Stimulated activated CD8-positive, alpha-beta memory T cell treated with anti-CD3 and anti-CD28 coated beads, Interleukin-7, amount 100 ng/mL, for 1 hour (primary cell): ENCODE results near the gene ALOX15.
"Not testable (repeated sequence)": the region's sequence is repeated elsewhere in the genome, so short reads cannot be mapped to it uniquely, and the experiment has no call there.

Source experiments
- DNase-seq, 2 donors: peaks; one replicate each; pipeline ENCODE4 v3.0.0-alpha.2; 2020; ENCODE audit warnings: low read depth in 2 of 2

Gene ALOX15

DNA sequence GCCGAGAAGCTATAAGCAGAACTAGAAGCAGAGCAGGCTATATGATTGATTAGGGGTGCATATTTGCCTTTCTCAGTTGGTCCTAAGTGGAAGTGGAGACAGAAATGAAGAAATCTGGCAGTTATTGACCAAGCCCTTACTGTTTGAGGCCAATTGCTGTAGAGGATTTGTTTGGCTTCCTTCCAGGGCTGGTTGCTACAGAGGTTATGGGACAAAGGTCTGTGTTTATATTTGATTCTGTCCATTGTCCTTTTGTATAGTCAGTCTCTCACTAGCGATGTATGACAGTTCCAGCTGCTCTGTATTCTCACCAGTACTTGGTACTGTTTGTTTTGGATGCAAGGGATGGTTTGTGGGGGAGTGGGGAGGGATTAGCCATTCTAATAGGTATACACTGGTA lies 7.3 kb upstream of the ALOX15 start:
- no peak for DNase-seq

DNA sequence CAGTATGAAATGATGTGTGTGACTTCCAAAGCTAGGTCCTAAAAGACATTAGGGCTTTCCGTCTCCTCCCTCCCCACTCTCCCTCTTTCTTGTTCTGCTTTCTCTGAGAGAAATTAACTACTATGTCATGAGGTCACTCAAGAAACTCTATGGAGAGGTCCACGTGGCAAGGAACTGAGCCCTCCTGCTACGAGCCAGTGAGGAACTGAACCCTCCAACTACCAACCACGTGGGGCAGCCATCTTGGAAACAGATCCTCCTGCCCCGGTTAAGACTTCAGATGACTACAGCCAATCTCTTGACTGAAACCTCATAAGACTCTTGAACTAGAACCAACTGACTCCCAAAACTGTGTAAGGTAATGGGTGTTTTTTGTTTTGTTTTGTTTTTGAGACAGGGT lies 4.2 kb upstream of the ALOX15 start:
- no peak for DNase-seq

DNA sequence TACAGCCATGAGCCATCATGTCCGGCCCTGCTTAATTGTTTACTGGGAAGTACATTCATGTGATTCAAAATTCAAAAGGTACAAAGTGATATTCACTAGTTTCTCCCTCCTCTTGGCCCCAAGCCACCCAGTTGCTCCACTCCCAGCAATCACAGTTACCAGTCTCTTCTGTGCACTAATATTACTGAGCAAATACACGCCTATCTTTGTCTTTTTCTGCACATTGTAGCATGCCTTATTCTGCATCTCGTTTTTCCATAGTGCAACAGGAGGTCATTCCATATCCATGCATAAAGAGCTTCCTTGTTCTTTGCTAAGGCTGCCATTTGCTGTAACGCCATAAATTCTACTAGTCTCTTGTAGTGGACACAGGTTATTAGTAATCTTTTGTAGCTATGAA lies 2.2 kb upstream of the ALOX15 start:
- DNase-seq = no peak

DNA sequence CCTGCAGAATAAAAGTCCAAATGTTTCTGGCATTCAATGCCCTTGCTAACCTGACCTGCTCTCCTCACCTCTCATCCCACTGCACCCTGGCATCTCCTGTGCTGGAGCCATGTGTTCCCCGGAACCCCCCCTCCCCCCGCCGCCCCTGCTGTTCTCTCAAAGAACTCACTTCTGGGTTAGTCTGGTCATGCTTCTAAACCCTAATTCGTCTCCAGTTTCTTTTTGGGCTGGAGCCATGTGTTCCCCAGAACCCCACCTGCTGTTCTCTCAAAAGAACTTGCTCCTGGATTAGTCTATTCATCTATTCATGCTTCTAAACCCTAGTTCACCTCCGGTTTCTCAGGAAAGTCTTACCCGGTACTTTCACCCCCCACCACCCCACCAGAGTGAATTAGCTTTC lies 808 bp upstream of the ALOX15 start:
- DNase-seq = no peak

DNA sequence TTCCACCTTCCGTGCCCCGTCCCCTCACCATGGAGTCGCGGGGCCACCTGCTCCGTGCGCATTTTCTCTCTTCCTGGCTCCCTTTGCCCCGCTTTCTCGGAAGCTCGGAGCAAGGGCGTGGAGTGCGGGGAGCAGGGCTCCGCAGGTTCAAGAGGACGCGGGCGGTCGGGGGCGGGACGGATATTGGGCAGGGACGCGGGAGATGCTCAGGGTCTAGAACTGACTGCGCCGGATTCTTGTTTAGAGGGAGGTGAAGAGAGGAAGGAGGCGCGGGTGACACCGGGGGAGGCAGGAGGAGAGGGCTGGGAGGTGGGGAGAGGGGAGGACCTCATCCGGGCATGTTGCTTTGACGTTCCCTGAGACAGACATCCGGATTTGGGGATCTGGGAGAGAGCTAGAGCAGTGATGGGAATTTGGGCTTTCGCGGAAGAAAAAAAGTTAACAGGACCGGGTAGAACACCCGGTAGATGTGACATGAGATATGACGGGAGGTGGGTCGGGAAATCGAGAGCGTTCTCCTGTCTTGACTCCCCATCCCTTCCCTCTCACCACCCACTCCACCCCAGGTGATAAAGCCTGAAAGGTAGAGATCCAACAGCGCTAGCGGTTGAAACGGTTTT lies 799 bp downstream of the ALOX15 start:
- not testable (repeated sequence) for DNase-seq

DNA sequence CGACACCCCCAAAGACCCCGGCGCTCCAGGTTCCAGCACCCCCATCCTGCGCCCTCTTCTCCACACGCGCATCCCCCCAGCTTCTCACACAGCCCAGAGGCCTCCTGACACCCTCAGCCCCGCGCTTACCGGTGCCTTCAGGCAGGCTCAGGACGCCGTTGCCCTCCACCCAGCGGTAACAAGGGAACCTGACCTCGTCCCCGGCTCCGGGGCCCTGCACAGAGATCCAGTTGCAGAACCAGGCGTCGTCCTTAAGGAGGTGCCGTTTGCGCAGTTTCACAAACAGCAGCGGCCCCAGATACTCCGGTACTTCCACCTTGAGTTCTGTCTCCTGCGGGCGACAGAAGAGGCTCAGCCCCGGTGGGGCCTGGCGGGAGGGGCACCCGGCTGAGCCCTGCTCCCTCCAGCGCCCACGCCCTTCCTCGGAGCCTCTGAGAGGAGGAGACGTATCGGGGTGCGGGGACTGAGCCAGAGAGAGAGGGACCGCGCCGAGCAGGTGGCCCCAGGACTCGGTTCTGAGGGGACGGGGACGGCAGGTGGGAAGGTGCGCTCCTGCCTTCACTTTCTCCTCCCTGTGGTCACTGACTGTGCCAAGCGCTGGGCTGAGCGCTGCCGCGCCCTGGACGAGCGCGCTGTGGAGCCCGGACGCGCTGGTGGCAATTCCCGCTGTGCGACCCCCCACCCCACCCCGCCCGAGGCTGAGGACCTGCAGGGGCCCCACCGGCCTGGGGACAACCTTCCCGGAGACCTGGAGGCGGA lies 2.0 kb downstream of the ALOX15 start:
- DNase-seq = not testable (repeated sequence)

DNA sequence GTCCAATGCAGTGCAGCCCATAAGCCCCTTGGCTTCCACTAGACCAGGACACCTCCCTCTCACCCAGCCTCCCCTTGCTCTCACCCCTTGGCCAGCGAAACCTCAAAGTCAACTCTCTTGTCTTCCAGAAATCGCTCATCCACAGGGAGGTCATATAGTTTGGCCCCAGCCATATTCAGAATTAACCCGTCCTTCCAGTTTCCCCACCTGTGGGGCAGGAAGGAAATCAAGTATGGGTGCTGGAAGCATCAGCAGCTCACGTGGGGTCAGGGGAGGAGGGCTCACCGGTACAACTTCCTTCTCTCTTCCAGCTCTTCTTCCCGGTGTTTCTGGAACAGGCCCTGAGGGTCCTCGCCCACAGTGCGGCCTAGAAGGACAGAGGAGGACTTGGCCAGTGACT lies 2.7 kb downstream of the ALOX15 start:
- DNase-seq = not testable (repeated sequence)

DNA sequence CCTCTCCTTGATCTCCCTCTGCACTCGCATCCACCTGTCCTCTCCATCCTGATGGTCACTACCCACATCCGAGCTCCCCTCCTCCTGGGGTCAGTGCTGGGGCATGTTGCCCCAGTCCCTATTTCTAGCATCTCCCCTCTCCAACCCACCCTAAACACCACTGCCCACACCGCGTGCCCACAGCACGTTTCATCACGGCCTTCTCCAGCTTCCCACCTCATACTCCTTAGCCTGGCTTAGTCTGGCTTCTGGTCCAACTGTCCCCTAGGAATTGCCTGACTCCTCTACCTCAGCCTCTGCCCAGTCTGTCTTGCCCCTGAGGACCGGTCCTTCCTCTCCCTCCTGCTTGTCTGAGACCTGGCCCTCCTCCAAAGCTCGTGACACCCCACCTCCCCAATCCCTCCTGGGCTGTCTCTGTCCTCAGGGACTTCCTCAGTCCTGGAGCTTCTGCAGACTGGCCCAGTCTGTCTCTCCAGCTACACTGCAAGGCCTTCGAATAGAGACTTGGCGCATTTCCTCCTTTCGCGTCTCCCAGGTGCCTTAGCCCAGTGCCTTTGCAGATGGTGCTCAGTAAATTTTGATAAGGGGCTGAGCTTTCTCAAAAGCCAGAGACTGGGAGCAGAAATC lies 4.9 kb downstream of the ALOX15 start:
- no peak for DNase-seq

DNA sequence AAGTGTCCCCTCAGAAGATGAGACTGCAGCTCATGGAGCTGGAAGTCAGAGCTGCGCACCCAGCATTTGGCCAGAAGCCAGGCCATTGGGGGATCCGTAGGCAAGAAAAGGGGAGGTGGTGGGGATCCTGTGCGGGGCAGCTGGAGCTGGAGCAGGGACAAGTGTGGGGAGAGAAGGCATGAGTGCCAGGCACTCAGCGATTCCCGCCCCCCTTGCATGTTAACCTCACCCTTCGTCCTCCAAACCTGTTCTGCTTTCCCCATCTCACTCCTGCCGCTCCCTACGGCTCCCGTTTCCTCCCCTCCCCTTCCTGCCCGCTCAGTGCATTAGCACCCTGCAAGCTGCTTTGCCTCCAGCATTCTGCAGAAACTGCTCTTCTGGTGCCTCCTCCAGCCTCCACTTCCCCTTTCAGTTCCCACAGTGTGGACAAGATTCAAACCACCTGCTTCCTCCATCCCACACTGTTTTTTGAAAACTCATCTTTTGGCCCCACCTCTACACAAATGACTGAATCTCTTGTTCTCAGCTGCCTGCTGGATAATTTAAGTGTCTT lies 5.6 kb downstream of the ALOX15 start:
- DNase-seq = no peak

DNA sequence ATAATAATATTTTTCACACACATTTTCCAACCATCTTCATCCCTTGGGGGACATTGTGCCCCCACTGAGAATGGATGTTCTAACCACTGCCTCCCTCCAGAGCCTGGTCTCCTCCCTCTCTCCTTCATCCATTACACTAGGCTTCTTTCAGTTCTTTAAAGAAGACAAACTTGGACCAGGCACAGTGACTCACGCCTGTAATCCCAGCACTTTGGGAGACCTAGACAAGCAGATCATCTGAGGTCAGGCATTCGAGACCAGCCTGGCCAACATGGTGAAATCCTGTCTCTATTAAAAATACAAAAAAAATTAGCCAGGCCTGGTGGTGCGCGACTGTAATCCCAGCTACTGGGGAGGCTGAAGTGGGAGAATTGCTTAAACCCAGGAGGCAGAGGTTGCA lies 6.5 kb downstream of the ALOX15 start:
- no peak for DNase-seq

DNA sequence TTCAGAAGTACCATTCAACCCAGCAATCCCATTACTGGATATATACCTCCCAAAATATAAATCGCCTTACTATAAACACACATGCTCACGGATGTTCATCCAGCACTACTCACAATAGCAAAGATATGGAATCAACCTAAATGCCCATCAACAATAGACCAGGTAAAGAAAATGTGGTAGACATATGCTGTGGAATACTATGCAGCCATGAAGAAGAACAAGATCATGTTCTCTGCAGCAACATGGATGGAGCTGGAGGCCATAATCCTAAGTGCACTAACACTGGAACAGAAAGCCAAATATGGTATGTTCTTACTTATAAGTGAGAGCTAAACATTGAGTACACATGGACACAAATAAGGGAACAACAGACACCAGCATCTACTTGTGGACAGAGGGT lies 7.8 kb downstream of the ALOX15 start:
- DNase-seq = no peak

DNA sequence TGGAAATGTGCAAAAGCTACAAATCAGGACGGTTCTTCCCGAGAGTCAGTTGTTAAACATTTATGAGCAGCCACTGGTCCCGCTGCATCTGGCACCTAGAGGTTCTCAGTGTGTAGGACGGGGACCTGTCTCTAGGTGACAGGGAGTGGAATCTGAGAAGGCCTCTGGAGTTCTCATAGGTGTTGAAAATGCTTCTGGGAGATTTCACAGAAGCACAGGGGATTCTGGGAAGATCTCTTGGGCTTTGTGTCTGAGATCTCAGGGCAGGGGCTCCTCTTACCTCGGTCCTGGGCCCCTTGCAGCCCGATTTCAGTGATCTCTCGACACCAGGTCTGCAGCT lies 8.9 kb downstream of the ALOX15 start:
- DNase-seq = no peak

DNA sequence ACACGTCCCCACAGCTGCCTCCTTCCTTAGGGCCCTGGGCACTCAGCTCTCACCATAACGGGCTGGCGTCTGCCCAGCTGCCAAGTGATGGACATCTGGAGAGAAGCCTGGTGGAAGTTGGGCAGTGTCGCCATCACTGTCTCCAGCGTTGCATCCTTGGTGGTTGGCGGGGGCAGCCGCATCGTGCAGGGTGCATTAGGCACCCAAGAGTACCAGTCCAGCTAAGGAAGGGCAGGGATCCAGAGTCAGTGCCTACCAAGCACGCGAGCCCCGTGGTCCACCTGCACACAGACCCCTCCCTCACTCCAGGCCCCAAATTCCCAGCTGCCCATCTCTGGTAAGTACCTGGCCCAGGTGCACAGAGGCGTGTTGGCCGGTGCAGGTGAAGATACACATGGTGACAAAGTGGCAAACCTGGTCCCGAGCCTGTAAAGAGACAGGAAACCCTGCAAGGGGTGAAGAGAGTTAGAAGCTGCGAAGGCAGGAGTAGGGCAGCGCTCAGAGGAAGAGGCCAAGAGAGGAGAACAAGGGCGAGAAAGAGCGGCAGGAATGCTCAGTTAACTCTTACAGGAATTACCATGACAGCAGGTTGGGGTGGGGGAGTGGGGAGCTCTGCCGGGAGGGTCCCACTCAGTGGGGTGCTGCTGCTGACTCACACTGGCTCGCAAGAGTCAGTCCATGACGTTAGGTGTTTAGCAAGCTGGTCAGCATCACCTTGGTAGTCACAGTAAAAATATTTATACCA lies 9.5 kb downstream of the ALOX15 start:
- DNase-seq = no peak

DNA sequence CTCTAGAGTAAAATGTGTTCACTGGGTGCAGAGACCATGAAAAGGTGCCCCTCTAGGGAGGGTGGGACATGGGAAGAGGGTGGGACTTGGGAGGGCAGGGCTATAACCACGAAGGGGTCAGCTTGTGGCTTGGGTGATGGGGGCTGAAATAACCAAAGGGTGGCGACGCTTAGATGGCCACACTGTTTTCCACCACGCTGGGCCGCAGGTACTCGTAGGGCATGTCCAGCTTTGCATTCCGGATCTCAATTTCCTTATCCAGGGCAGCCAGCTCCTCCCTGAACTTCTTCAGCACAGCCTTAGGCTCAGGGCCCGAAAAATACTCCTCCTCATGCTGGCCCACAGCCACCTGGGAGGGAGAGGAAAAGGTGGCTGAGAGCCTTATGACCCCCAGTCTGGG lies 10.0 kb downstream of the ALOX15 start:
- no peak for DNase-seq

DNA sequence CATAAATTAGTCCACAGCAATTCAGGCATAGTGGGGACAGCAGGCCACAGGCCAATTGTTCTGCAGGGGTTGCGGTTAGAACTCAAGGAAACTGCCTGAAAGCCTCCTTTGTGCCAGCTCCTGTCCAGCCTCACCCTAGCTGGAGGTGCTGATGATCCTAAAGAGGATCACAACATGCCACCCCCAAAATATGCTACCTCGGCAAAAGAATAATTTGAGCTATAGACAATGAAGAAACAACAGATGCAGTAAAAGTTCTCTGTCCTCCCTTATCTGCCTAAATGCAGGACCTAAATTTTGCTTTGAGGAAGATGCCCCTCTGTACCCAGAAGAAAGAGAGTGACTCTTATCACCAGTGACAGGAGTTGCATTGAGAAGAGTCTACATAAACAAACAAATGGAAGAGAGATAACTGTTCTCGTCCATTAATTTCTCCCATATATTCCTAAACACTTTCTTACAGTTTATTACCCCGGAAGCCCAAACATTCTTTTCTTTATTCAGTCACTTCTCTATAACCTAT lies 14.7 kb downstream of the ALOX15 start:
- no peak for DNase-seq

DNA sequence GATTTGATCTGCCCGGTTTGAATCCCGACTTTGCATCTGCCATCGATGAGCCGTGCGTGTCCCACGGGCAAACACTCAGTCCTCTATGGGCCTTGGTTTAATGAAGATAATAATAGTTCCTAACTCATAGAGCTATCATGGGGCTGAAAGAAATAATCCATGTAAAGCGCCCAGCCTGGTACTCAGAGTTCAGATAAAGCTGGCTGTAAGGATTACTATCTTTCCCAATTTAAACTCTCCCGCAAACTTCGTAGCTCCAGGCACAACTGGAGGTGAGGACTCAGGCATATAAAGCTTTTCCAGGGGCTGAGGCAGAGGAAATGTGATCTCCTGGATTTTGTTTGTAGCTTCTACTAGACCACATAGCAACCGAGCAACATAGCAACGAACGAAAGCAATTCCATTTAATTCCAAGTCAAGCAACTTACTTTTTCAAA lies 16.3 kb downstream of the ALOX15 start:
- DNase-seq = no peak

DNA sequence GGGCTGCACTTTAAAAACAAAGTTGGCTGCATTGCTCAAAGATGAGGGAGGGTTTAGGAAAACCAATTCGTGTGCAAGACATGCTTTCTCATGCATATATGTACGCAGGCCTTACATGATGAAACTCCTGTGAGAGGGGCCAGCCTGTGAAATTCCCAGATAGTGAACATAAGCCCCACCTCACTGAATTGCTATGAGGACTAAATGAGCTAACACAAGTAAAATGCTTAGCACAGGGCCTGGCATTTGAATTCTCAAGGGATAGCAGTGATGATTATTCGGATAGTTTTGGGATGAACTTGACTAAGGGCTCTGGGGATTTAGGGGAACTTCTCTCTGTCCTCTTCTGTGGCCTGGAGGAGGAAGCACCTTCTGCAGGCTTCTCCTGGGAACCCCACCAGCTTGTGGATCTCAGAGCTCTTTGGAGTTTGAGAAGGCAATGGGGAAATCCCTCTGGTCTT lies 17.0 kb downstream of the ALOX15 start:
- DNase-seq = not testable (repeated sequence)

DNA sequence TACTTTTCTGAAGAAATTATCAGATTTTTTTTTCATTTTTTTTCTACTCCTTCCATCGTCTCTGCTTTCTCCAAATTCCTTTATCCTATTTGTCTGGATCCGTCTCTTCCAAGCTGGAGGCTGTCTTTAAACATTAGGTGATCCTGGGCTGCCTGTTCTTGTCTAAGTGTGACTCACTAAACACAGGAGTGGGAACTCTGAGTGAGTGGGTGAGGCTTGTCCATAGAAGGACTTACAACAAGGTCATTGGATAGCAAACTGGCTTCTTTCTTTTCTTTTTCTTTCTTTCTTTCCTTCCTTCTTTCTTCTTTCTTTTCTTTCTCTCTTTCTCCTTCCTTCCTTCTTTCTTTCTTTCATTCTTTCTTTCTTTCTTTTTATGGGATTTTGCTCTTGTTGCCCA lies 18.2 kb downstream of the ALOX15 start:
- DNase-seq = no peak

DNA sequence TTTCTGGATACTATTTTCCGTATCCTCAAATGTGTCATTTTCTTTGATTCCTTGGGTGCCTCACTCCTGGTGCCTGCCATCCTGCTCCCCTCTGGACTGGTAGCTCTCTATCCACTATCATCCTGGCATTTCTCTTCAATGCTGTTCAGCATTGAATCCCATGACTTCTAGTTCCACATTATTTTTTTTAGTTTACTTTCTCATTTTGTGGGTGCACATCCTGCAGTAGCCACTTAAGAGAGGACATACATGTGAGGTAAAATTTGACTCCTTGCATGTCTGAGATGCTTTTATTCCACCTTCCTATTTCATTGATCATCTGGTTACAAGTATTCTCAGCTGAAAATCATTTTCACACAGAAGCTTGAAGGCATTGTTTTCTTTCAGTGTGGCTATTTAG lies 19.1 kb downstream of the ALOX15 start:
- no peak for DNase-seq

DNA sequence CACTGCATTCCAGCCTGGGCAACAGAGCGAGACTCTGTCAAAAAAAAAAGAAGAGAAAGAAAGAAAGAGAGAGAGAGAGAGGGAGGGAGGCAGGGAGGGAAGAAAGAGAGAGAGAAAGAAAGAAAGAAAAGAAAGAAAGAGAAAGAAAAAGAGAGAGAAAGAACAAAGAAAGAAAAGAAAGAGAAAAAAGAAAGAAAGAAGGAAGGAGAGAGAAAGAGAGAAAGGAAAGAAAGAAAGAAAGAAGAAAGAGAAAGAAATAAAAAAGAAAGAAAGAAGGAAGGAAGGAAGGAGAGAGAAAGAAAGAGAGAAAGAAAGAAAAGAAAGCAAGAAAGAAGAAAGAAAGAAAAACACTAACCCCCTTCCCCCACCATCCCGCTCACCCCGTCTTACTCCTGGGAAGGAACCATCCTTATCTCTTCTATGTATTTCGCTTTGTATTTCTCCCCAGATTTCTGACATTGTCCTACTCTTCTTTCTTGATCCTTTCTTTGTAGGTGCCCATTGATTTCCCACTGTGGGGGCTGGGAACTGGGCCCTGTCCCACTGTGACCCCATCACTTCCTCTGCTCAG lies 20.9 kb downstream of the ALOX15 start:
- no peak for DNase-seq

DNA sequence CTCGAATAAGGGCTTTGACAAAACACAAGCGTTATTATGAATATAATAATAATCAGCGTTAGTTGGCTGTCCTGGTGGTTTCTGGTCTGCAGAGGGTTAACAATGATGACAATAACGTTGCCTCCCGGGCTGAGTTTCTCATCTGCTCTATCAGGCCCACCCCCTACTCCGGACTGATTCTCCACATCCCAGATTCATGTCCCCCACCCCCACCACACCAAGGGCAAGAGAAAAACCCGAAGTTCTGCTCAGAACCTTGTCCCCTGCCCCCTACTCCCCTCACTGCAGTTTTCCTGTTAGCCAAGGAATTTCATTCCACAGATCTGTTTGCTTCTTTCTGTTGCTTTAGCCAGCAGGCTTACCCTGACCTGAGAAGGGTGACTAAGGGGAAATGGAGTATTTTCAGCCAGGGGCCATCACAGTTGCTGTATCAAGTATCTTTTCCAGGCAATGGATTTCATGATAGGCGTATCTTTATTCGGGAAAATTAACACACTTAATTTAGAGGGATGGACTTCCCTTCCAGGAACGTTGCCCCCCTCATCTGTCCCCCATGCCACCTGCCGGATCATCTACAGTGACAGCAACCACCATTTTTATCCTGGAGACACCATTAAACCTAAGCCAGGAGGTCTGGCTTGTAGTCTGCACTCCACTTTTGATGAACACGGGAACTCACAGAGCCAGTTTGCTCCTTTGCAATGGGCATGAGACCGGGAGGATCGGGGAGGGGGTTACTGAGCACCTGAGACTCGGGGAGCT lies 23.7 kb downstream of the ALOX15 start:
- DNase-seq = no peak
